ENCODE measurements around the gene OR6J1.

GRCh38 chr14:22626590-22626989 is 17.6 kb downstream of the OR6J1 start:
- TF ChIP-seq CTCF (IDR thresholded peaks at IDR 0.05) (no peak), POLR2A (IDR thresholded peaks at IDR 0.05) (no peak)
